Activated T-cell treated with anti-CD3 and anti-CD28 coated beads, Interleukin-2, amount 50 U/mL, for 24 hours (primary cell): ENCODE measurements around the gene DALRD3.
A peak's percentile ranks its signal among the peaks of the same experiment; 100 is the strongest.

Source experiments
- DNase-seq: peaks from one replicate; pipeline ENCODE4 v3.0.0-alpha.2; 2020
- H3K27ac Mint-ChIP-seq: 2 replicates; pipeline ENCODE4 v1.8.0; 2020; ENCODE audit warnings: mild to moderate bottlenecking, mixed read lengths
- H3K27me3 Mint-ChIP-seq: 2 replicates; pipeline ENCODE4 v1.8.0; 2020; ENCODE audit warnings: mixed read lengths
- H3K36me3 Mint-ChIP-seq: 2 replicates; pipeline ENCODE4 v1.8.0; 2020; ENCODE audit warnings: low read depth, mixed read lengths
- H3K4me1 Mint-ChIP-seq: 2 replicates; pipeline ENCODE4 v1.8.0; 2020; ENCODE audit warnings: low read depth, mixed read lengths
- H3K4me3 Mint-ChIP-seq: 2 replicates; pipeline ENCODE4 v1.8.0; 2020; ENCODE audit warnings: mild to moderate bottlenecking, moderate library complexity, mixed read lengths
- H3K9me3 Mint-ChIP-seq: 2 replicates; pipeline ENCODE4 v1.8.0; 2020; ENCODE audit warnings: mixed read lengths

DALRD3 gene

DNA sequence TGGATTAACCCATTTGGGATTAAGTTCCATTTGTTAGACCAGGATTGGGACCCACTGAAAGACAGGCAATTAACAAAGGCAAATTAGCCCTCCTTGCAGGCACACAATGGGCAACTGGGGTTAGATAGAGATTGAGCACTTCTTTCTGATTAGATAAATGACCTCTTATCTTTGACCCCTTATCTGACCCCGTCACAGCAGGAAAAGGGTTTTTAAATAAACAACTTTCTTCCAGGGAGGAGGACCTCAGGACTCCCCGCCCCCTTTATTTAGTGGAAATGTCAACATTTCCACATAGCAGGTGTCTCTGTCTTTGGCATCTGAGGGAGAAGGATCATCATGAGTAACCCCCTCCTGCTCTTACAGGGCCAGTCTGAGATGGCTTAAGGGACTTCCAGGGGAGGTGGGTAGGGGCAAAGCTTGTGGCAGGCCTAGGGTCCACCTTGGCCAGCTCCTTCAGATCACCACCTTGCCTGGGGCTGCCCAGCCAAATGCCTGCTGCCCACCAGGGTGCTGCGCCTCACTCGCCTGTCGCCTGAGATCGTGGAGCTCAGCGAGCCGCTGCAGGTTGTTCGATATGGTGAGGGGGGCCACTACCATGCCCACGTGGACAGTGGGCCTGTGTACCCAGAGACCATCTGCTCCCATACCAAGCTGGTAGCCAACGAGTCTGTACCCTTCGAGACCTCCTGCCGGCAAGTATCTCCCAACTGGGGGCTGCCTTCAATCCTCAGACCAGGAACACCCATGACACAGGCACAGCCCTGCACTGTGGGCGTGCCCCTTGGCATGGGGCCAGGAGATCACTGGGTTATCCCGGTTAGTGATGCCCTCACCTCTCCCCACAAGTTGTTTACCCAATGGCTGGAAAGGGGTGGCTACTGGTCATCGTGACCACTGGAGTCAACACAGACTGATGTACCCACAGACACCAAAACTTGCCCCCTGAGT is 13.8 kb downstream of the DALRD3 start:
- no peaks in the 10 kb centered on the region for H3K27me3 Mint-ChIP-seq
- no peak overlapping the region for H3K27ac Mint-ChIP-seq
- peaks cover 29% of the 10 kb centered on the region for H3K4me1 Mint-ChIP-seq
- no peak overlapping the region for H3K4me3 Mint-ChIP-seq
- no peak for DNase-seq
- H3K9me3 Mint-ChIP-seq = no peaks in the 10 kb centered on the region
- H3K36me3 Mint-ChIP-seq = peaks cover 27% of the 10 kb centered on the region

DNA sequence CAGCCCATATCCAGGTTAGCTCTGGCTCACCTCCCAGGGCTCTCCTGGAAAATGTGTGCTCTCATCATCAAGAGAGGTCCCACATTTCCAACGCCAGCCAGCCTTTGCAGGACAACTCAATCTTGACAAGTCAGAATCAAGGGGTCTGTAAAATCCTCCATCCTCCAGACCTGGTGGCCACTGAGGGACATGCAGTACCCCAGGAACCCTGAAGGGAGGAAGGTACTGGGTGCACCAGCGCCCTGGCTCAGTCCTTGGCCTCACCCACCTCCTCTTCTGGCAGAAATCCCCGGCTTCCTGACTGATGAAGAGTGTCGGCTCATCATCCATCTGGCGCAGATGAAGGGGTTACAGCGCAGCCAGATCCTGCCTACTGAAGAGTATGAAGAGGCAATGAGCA is 17.2 kb downstream of the DALRD3 start:
- DNase-seq = no peak
- peaks cover under 1% of the 10 kb centered on the region for H3K4me1 Mint-ChIP-seq
- H3K9me3 Mint-ChIP-seq = no peaks in the 10 kb centered on the region
- no peak overlapping the region for H3K4me3 Mint-ChIP-seq
- H3K27ac Mint-ChIP-seq = peak overlapping the region; percentile 66
- no peaks in the 10 kb centered on the region for H3K27me3 Mint-ChIP-seq
- peaks cover 26% of the 10 kb centered on the region for H3K36me3 Mint-ChIP-seq

DNA sequence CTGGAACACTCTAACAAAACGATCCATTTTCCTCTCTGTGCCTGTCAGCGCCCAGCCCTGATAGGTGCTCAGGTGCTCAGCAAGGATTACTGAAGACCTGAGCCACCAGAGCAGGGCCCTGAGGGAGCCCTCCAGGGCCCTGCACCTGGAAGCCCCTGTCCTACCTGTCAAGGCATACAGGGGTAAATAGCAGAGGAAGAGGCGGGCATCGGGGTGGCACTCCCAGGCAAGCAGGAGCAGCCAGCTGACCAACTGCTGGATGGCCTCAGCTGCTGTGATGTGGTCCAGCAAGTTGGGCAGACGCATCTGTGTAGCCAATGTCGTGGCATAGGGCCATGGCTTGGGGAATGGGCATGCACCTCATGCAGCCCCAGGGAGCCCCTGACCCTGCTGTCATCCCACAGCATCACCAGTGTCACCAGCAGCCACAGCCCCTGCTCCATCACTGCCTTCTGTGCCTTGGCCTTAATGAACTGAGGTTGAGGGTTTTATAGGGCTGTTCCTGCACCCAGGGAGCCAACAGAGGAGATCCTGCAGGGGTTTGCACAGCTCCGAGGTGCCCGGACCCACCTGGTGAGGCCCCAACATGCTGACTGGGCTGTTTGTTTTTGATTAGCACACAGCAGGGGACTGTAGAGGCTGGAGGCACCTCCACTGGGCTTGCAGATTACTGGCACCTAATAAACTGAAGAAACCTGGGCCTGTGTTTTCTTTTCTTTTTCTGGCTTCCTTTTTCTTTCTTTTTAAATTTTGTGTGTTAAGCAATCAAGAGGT is 19.1 kb downstream of the DALRD3 start:
- Mint-ChIP-seq H3K27ac (peak overlapping the region; percentile 53), H3K9me3 (no peaks in the 10 kb centered on the region), H3K36me3 (peaks cover 36% of the 10 kb centered on the region), H3K4me1 (peaks cover 7% of the 10 kb centered on the region), H3K27me3 (no peaks in the 10 kb centered on the region), H3K4me3 (no peak overlapping the region)
- no peak for DNase-seq

DNA sequence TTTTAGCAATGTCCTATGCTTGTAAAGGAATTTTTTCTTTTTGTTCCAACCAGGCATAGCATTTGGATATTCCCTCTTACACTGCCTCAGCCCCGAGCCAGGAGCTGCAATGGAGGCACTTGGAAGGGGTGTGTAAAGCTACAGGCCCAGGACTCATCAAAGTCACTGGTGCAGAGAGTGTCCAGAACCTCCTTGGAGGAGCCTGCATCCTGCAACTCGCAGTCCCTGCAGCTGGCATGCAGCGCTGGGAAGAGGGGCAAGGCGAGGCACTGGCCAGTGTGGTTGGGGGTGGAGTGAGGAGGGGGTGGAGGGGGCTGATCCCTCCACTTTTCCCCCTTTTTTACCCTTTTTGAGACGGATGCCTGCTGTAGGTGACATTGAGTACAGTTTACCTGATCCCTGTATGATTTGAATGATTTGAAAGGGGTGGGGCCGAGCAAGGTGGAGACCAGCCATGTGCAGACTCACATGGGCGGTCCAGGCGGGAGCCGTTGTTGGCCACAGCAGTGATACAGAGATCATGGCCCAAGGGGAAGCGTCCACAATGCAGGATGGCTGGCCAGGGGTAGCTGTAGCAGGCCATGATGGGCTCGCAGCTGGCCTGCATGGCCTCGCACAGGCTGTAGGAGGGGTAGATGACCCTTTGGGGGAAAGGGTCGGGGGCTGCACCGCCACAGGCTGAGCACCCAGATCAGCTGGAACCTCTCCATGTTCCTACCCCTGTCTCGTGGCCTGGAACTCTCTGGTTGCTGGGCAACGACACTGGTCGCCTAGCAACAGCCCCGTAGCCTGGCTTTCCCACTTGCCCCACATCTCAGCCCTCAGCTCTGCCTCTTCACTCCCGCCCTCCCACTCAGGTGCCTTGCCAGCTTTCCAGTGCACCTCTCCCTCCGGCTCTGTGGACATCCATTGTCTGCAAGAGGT is 20.4 kb downstream of the DALRD3 start:
- Mint-ChIP-seq H3K36me3 (peaks cover 47% of the 10 kb centered on the region), H3K9me3 (no peaks in the 10 kb centered on the region), H3K27ac (peak overlapping the region; percentile 37), H3K4me3 (no peak overlapping the region), H3K4me1 (peaks cover 16% of the 10 kb centered on the region), H3K27me3 (no peaks in the 10 kb centered on the region)
- DNase-seq = no peak

DNA sequence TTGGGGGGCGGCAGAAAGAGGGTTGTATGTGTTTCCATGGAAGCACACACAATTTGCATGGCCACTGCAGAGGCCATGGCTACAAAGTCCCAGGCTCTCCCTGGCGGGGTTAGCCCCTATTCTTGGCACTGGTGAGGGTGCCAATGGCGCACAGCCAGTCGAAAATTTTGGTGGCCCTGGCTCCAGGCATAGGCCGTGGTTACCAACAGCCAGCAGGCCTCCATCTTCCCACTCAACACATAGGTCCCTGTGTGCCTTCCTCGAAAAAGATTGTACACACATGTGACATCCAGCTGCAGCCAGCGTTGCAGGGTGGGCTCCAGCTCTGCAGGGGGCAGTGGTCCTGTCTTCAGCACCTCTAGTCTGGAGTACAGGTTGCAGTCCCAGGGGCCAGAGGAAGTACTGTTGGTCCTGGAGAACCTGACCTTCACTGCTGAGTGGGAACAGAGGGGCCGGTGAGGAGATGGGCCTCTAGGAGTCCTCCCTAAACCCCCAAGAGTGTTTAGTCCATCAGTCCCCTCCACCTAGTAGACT is 21.2 kb downstream of the DALRD3 start:
- Mint-ChIP-seq H3K27me3 (no peaks in the 10 kb centered on the region), H3K4me3 (no peak overlapping the region), H3K27ac (no peak overlapping the region), H3K9me3 (no peaks in the 10 kb centered on the region), H3K4me1 (peaks cover 16% of the 10 kb centered on the region), H3K36me3 (peaks cover 48% of the 10 kb centered on the region)
- no peak for DNase-seq

DNA sequence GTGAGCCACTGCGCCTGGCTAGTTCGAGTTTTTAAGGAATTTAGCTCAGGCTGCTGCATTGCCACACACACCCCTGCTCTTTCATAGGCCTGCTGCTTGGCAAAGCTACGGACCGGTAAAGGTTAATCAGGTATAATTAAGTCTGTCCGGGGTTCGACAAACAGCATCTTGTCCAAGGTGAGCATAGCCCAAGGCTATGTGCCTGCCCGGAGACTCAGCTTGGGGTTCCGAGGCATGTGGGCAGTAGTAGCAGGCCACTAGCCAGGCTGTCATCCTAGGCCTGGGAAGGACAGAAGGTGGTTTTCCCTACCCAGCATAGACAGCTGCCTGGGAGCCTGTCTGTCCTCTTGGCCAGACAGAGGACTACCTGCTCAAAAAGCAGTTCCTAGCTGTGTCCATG is 21.7 kb downstream of the DALRD3 start:
- H3K4me3 Mint-ChIP-seq = no peak overlapping the region
- H3K4me1 Mint-ChIP-seq = peaks cover 21% of the 10 kb centered on the region
- no peak for DNase-seq
- H3K36me3 Mint-ChIP-seq = peaks cover 53% of the 10 kb centered on the region
- H3K27me3 Mint-ChIP-seq = no peaks in the 10 kb centered on the region
- H3K27ac Mint-ChIP-seq = no peak overlapping the region
- H3K9me3 Mint-ChIP-seq = no peaks in the 10 kb centered on the region

DNA sequence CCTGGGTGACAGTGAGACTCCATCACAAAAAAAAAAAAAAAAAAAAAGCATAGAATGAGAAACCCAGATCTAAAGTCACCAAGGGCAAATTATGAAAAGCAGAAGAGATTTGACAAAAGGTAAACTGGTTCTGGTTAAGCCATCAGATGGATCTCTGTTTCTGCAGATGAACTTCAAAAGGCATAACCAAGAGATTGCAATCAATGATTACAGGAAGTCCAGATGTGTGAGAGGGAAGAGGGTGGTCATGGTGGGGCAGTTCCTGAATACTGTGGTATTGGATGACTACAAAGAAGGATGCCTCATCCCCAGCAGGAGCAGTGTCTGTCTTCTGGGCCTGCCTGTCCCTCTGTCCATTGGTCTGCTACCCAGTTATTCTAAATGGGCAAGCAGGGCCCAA is 24.5 kb downstream of the DALRD3 start:
- H3K4me3 Mint-ChIP-seq = no peak overlapping the region
- H3K27me3 Mint-ChIP-seq = no peaks in the 10 kb centered on the region
- peaks cover 36% of the 10 kb centered on the region for H3K4me1 Mint-ChIP-seq
- peaks cover 71% of the 10 kb centered on the region for H3K36me3 Mint-ChIP-seq
- H3K9me3 Mint-ChIP-seq = no peaks in the 10 kb centered on the region
- DNase-seq = no peak
- H3K27ac Mint-ChIP-seq = peak overlapping the region; percentile 35

DNA sequence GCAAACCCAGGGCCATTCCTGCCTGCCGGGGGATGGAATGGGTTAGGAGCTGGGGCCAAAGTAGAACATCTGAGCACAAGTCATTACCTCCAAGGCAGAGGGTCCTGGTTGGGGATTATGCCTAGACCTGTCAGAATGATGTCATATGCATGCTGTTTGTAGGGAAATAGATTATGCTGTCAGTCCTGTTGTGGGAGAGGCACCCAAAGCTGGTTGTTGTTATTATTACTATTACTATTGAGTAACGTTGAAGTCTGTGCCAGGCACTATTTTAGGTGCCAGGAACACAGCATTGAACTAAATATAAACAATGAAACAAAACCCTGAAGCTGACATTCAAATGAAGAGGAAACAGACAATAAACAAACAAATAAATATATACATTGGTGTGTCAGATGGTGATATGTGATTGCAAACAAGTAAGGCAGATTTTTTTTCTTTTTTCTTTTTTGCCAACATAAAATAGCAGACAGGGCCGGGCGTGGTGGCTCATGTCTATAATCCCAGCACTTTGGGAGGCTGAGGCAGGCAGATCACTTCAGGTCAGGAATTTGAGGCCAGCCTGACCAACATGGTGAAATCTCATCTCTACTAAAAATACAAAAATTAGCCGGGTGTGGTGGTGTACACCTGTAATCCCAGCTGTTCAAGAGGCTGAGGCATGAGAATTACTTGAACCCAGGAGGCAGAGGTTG is 26.4 kb downstream of the DALRD3 start:
- no peaks in the 10 kb centered on the region for H3K27me3 Mint-ChIP-seq
- peaks cover 46% of the 10 kb centered on the region for H3K4me1 Mint-ChIP-seq
- DNase-seq = no peak
- peak overlapping the region; percentile 92 for H3K4me3 Mint-ChIP-seq
- H3K36me3 Mint-ChIP-seq = peaks cover 58% of the 10 kb centered on the region
- H3K9me3 Mint-ChIP-seq = no peaks in the 10 kb centered on the region
- peak overlapping the region; percentile 93 for H3K27ac Mint-ChIP-seq

DNA sequence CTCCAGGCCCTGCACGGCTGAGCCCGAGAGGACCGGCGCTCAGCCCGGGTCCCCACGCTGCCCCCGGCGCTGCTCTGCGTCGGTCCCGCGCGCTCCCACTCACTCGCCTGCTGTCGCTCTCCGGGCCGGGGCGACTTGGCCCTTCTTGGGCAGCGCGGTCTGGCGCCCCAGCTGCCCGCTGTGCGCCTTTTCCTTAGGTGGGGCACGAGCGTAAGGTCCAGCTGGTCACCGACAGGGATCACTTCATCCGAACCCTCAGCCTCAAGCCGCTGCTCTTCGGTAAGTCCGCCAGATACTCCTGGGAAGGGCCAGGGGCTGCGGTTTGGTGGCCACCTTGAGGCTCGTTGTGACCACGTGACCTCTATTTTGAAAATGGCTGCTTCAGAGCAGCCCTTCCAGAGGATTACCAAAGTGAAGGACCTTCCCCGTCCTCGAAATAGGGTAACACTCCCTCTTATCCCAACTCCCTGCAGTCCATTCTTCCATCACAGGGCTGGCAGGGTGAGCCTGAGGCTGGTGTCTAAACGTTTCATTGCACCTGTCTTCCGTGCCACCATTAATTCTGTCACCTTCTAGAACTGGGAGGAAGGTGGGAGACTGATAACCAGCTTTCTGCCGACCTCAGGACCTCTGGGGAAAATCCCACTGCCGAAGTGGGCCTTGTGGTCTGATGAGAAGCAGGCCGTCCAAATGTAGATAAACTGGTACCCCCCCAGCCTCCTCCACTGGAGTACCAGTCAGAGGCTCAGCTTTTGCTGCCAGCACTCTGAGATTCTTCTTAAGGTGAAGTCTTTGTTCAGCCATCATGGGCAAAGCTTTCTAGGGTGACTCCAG is 27.5 kb downstream of the DALRD3 start:
- DNase-seq = peak; percentile 61
- peaks cover 60% of the 10 kb centered on the region for H3K36me3 Mint-ChIP-seq
- peaks cover 47% of the 10 kb centered on the region for H3K4me1 Mint-ChIP-seq
- H3K27ac Mint-ChIP-seq = peak overlapping the region; percentile 93
- peak overlapping the region; percentile 92 for H3K4me3 Mint-ChIP-seq
- no peaks in the 10 kb centered on the region for H3K27me3 Mint-ChIP-seq
- H3K9me3 Mint-ChIP-seq = no peaks in the 10 kb centered on the region

DNA sequence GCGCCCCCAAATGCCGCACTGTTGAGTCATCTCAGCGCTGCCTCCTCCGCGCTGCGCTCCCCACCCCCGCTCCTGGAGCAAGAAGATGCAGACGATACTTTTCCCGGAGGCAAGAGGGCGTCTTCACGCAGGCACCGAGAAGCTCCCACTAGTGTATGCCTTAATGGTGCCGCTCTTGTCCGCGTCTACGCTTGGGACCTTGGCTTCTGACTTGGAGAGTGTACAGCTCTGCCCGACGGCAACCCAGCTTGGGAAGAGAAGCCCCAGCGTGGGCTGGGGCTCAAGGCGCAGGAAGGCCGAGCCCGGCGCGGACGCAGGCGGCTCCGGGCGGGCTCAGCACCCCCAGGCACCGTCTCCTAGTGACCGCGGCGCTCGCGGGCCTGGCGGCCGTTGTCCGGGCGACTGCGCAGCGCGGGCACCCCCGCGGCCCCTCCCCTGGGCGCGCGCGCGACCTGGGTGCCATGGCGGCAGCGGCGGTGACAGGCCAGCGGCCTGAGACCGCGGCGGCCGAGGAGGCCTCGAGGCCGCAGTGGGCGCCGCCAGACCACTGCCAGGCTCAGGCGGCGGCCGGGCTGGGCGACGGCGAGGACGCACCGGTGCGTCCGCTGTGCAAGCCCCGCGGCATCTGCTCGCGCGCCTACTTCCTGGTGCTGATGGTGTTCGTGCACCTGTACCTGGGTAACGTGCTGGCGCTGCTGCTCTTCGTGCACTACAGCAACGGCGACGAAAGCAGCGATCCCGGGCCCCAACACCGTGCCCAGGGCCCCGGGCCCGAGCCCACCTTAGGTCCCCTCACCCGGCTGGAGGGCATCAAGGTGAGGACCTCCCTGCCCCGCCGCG is 28.4 kb downstream of the DALRD3 start, which contains the start of gene P4HTM:
TSS of gene P4HTM (plus strand) at position 446 of the 840 bp plus-strand sequence. CDS start at position 462, 16 bp downstream.
- Mint-ChIP-seq H3K27ac (peak within 1 kb of the TSS; percentile 93), H3K4me1 (peaks cover 44% of the 10 kb centered on the region), H3K27me3 (no peaks in the 10 kb centered on the region), H3K36me3 (peaks cover 61% of the 10 kb centered on the region), H3K9me3 (no peaks in the 10 kb centered on the region), H3K4me3 (peak within 1 kb of the TSS; percentile 92)
- DNase-seq = peak; percentile 86

DNA sequence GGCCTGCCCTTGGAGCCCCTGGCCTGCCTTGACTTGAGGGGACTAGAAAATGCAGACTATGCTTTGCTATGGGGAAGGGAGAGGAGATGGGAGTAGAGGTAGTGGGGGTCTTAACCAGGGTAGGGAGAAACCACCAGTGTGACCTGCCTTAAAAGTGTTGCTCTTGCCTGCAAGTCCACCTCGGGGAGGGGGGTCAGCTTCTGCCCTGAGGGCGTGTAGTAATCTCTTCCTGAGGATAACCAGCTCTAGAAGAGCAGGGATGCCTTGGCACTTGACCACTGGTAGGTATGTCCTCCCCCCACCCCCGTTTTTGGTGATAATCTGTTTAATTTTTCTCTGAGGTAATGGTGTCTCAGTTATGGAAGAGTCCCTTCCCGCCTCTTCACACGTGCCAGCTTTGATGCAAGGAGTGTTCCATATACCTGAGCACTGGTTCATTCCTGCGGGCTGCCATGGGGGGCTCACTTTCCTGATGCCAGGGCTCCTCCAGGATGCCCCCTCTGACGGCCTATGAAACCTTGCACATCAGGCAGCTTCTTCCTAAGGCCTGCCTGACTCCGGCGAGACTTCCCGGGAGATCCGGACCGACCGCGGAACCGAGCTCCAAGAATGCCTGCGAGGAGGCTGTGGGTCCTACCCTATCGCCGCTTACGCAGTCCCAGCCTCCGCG is 29.1 kb downstream of the DALRD3 start:
- H3K36me3 Mint-ChIP-seq = peaks cover 63% of the 10 kb centered on the region
- H3K4me3 Mint-ChIP-seq = peak overlapping the region; percentile 92
- no peaks in the 10 kb centered on the region for H3K27me3 Mint-ChIP-seq
- H3K9me3 Mint-ChIP-seq = no peaks in the 10 kb centered on the region
- H3K4me1 Mint-ChIP-seq = peaks cover 40% of the 10 kb centered on the region
- DNase-seq = no peak
- H3K27ac Mint-ChIP-seq = peak overlapping the region; percentile 93
